Panc1 (cell line): ENCODE results near the gene PSEN2.

Experiments used
- SIN3A ChIP-seq: IDR thresholded peaks from 2 replicates; pipeline ENCODE4 v1.6.1; 2012; ENCODE audit warnings: low read depth, mild to moderate bottlenecking, low read length, moderate library complexity, borderline replicate concordance; ENCODE audit not compliant: insufficient read depth
- TCF7L2 ChIP-seq: IDR thresholded peaks from 2 replicates; pipeline ENCODE4 v1.6.1; 2011; ENCODE audit warnings: mild to moderate bottlenecking, low read depth, low read length, inconsistent platforms
- TF ChIP-seq, protein P1 (sequence below): fragments of 450-650 bp; IDR thresholded peaks from 2 replicates; pipeline ENCODE4 v1.5.1; 2017; ENCODE audit warnings: mild to moderate bottlenecking
- TF ChIP-seq, protein P2 (sequence below), 2 experiments: IDR thresholded peaks; 2 replicates each; pipeline ENCODE4 v1.6.1; 2011 to 2012; ENCODE audit warnings: low read depth in 2 of 2, control low read depth in 1 of 2, low read length in 1 of 2, mild to moderate bottlenecking in 1 of 2, moderate library complexity in 1 of 2; ENCODE audit not compliant: insufficient read depth in 1 of 2

DNA sequence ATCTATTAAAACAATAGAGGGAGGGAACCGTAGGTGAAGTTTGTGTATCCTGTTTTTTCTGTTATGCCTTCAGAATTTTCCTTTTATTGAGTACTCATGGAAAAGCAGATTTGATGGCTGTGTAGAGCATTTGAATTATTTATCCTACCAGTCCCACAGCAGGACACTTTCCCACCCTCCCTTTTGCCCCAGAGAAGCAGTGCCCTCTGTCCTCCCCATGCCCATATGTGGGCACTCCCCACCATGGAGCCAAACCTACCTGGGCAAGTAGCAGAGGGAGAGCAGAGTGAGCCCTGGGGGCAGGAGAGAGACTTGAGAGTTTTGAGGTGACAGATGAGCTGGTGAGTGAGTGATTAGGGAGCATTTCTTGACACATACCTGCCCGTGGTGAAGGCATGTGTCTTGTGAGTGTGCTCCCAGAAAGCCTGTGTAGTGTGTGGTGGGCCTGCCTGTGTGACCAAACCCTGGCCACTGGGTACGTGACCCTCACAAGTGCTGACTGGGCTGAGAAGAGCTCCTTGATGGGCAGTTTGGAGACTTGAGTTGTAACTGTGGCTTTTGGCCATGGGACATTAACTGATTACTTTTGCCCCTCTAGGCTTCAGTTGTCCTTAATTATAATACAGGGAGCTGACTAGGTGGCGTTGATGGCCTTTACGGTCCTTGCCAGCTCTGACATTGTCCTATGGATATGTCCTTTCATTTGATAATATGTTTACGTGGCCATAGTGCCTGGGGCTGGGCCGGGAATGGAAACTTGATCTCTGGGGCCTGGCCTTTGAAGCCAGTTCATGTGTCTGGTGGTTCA, 3.6 kb downstream of the PSEN2 start:
- TF ChIP-seq, protein P1, sequence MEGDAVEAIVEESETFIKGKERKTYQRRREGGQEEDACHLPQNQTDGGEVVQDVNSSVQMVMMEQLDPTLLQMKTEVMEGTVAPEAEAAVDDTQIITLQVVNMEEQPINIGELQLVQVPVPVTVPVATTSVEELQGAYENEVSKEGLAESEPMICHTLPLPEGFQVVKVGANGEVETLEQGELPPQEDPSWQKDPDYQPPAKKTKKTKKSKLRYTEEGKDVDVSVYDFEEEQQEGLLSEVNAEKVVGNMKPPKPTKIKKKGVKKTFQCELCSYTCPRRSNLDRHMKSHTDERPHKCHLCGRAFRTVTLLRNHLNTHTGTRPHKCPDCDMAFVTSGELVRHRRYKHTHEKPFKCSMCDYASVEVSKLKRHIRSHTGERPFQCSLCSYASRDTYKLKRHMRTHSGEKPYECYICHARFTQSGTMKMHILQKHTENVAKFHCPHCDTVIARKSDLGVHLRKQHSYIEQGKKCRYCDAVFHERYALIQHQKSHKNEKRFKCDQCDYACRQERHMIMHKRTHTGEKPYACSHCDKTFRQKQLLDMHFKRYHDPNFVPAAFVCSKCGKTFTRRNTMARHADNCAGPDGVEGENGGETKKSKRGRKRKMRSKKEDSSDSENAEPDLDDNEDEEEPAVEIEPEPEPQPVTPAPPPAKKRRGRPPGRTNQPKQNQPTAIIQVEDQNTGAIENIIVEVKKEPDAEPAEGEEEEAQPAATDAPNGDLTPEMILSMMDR: no peak
- TF ChIP-seq TCF7L2 (no peak), SIN3A (no peak)
- TF ChIP-seq, protein P2, sequence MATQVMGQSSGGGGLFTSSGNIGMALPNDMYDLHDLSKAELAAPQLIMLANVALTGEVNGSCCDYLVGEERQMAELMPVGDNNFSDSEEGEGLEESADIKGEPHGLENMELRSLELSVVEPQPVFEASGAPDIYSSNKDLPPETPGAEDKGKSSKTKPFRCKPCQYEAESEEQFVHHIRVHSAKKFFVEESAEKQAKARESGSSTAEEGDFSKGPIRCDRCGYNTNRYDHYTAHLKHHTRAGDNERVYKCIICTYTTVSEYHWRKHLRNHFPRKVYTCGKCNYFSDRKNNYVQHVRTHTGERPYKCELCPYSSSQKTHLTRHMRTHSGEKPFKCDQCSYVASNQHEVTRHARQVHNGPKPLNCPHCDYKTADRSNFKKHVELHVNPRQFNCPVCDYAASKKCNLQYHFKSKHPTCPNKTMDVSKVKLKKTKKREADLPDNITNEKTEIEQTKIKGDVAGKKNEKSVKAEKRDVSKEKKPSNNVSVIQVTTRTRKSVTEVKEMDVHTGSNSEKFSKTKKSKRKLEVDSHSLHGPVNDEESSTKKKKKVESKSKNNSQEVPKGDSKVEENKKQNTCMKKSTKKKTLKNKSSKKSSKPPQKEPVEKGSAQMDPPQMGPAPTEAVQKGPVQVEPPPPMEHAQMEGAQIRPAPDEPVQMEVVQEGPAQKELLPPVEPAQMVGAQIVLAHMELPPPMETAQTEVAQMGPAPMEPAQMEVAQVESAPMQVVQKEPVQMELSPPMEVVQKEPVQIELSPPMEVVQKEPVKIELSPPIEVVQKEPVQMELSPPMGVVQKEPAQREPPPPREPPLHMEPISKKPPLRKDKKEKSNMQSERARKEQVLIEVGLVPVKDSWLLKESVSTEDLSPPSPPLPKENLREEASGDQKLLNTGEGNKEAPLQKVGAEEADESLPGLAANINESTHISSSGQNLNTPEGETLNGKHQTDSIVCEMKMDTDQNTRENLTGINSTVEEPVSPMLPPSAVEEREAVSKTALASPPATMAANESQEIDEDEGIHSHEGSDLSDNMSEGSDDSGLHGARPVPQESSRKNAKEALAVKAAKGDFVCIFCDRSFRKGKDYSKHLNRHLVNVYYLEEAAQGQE (IDR thresholded peaks at IDR 0.05; ENCODE audit: insufficient read depth in 1 of 2, low read depth in 2 of 2, low read length in 1 of 2): no peak
